ENCODE measurements around the gene CD248.
A peak's percentile ranks its signal among the peaks of the same experiment; 100 is the strongest.

Gene CD248

GRCh38 chr11:66339686-66340483 is 23.0 kb upstream of the CD248 start:
- no peak for DNase-seq

DNA sequence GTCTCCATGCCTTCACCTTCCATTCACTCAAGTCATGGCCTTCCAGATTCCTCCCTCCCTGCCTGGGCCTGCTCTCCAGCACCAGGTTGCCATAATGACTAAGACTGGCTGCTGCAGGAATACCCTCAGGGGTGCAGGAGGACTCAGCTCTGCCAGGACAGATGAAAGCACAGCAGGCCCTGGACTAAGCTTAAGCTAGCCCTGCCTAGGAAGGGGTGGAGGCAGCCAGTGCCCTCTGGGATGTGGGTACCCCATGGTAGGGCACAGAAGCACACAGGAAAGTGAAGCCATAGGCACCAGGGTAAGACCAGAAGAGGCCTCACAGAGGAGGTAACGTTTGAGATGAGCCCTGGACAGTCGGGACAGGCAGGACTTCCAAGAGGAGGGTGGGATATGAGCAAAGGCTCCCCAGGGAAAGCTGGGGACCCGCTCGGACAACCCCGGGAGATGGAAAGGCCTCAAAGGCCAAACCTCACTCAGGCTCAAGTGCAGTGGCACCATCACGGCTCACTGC is 22.4 kb upstream of the CD248 start:
- DNase-seq: no peak

- DNase-seq: no peak
Observed at GRCh38 chr11:66338276-66339161, 21.7 kb upstream of the CD248 start.

- DNase-seq: no peak
Observed at GRCh38 chr11:66337103-66337899, 20.5 kb upstream of the CD248 start.

- DNase-seq: no peak
Observed at GRCh38 chr11:66336234-66337102, 19.6 kb upstream of the CD248 start, which contains the start of gene RIN1. Gene RIN1 (minus strand): TSS chr11:66336434. CDS start chr11:66336402, 32 bp downstream.

GRCh38 chr11:66335531-66336233 is 18.8 kb upstream of the CD248 start:
- DNase-seq: no peak

DNA sequence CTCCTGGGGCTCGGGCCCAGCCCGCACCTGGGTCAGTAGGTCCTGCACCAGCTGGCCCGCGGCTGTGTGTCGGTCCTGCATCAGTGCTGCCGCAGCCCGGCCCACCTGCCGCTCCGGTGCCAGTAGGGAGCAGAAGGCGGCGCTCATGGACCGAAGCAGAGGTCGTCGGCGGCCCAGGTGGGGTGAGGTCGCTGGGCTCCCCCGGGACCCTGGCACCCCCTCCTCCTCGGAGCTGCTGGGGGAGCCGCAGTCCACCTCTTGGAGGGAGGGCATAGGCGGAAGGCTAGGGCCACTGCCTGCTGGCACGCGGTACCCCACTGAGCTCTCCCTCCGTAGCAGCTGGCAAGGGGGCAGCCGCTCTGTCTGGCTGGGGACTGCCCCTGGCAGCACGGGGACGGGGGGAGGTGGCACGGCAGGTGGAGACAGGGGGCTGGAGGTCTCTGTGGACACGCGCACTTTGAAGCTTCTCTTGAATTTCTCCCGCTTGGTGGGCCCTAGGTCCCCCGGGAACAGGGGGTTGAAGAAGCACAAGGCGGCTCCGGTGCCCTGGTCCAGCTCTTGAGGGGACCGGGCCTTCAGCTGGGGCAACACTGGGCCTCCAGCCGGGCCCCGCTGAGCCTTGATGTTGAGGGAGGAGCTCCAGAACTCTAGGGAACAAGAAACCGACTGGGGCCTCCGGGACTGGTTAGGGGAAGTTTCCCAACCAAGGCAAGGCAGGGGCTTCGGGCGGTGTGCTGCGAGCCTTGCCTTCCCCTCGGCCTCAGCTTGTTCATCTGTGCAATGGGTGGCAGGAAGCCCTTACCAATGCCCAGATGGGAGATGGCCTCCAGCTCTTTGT is 18.0 kb upstream of the CD248 start:
- no peak for DNase-seq

GRCh38 chr11:66333896-66334604 is 17.2 kb upstream of the CD248 start:
- DNase-seq: no peak

GRCh38 chr11:66333220-66333877 is 16.5 kb upstream of the CD248 start:
- no peak for DNase-seq

DNA sequence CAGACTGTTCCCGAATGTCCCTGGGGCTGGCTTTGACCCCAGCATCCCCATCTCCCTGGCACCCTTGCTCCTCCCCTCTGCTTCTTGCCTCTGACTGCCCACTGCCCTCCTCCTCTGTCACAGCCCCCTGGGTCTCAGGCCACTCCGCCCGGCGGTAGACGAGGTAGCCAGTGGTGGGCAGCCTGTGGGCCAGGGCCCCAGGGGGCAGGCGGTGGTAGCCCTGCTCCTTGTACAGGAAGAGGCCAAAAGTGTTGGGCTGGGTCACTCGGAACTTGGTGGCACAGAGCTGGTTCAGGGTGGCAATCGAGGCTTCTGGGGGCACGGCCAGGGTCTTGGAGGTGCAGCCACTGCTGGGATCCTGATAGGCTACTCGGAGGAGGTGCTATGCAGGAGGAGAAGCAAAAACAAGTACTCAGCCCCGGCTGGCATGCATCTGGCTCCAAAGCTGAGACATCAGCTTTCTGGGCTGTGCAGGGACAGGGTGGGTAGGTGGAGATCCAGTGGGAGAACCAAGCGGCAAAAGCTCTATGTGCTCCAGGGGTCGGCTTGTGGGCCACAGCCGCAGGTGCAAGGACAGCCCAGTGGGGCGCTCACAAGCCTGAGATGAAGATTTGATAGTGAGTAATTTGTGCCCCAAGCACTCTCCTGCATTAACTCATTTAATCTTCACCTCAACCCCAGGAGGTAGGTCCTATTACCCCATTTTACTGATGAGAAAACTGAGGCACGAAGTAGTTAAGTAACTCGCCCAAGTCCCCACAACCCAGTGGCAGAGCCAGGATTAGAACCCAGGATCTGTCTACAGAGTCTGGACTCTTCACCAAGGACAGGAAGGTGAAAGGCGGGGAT is 15.8 kb upstream of the CD248 start:
- DNase-seq: no peak

DNA sequence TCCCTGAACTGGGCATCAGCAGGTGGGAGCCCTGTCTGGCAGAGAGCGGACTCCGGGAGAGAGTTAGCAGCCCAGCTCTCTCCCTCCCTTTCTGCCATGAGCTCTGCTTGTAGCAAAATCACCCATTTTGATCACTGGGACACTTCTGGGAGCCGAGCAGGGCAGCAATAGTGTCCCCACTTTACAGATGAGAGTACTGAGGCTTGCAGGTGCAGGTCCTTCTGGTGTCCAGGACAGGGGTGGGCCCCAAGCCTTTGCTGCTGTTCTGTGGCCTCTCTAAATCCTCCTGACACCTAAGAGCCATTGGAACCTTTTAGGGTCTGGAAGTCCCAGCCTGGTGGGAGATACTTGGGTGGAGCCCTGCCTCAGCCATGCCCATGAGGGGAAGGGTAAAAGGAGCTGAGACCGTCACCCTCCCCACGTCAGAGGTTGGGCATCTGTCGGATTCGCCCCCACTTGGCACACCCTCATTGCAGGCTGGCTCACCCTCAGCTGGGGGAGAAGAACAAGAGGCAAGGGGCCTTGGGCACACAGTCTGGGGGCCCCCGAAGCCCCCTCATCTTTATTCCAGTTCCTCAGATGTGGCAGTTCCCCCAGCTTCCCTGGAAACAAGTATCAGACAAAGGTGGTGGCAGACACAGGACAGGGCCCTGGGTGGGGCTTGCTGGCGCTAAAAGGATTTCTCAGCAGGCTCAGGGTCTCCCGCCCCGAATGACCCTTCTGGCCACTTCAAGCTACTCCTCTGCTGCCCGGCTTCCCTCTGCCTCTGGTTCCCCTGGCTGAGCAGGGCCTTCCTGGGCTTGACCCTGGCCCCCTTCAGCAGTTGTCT is 14.9 kb upstream of the CD248 start:
- no peak for DNase-seq

DNA sequence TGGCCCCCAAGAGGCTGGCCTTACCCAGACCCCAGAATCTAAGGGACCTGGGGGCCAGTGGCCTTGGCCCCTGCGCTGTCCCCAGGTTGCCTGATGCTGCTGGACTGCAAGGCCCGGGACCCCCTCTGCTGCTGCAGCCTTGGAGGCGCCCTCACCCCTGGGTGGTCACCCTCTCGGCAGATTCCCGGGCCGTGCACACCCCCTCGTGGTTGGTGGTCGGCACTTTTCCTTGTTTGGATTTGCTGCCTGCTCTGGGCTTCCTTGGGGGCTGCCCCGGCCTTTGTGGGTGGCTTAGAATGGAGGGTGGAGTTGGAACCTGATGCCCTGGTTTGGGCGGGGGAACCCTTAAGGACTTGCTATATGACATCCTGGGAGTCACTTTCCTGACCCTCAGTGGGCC is 14.1 kb upstream of the CD248 start:
- DNase-seq: no peak

DNA sequence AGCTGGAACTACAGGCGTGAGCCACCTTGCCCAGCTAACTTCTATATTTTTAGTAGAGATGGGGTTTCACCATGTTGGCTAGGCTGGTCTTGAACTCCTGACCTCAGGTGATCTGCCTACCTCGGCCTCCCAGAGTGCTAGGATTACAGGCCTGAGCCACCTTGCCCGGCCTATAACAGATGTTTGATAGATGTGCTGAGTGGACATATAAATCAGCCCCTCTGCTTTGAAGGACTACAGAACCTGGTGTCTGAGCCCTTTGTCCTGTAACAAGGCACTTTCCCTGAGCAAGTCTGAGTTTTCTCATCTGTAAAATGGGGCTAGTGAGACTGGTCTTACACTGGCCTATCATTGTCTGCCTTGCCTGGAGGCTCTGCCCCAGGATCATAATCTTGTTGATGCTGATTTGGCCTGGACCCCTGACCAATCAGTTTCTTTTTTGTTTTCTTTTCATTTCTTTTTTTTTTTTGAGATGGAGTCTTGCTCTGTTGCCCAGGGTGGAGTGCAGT is 12.4 kb upstream of the CD248 start:
- no peak for DNase-seq

DNA sequence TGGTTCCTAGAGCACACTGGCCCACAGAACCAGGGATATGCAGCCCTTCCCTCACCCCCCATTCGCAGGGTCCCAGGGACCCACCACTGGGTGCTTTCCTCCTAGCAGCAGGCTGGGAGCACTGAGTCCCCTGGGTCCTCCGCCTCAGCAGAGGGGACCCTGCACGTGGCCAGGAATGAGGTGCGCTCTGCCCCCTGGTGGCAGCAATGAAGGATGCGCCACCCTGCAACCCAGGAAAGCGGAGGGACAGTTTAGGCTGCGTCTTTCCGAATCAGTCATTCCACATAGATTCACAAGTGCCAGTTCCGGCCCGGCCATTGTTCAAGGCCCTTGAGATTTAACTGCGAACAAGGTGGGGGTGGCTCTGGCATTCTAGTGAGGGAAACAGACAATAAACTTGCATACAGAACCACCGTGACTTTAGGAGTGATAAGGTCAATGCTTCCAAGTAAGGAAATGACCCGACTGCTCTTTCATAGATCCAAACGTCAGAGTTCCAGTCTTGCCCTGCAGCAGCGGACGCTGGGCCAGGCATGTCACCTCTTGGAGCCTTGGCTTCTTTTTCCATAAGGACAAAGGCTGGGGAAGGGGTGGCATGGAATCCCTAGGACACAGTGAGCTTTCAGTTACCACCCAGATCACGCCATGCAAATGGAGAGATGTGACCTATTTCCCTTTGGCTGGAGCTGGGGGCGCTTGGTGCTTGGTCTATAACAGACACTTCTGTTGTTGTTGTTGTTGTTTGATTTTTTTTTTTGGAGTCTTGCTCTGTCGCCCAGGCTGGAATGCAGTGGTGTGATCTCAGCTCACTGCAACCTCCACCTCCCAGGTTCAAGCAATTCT is 11.7 kb upstream of the CD248 start:
- DNase-seq: peak; percentile 72

GRCh38 chr11:66328031-66328301 is 11.1 kb upstream of the CD248 start:
- no peak for DNase-seq
